8988T (cell line): ENCODE results near the gene GUCY2F.

Source experiments
- DNase-seq: peaks from one replicate; pipeline ENCODE4 v3.0.0; 2011

The GUCY2F gene

DNA sequence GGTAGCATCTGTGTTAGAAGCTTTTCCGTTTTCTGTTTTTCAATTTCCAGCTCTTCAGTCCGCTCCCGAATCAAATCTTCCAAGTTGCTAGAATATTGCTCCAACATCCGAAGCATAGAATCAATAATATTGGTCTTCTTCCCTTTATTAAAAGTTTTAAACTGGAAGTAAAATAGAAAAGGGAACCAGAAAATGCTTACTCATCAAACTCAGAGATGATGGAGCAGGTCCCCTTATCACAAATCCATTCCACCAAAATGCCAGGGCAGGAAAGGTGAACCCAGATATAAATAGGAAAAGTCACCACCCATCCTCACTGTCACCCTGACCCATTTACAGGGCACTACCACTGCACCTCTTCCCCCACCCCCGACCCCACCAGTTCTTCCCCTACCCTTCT is 89.0 kb downstream of the GUCY2F start:
- no peak for DNase-seq

DNA sequence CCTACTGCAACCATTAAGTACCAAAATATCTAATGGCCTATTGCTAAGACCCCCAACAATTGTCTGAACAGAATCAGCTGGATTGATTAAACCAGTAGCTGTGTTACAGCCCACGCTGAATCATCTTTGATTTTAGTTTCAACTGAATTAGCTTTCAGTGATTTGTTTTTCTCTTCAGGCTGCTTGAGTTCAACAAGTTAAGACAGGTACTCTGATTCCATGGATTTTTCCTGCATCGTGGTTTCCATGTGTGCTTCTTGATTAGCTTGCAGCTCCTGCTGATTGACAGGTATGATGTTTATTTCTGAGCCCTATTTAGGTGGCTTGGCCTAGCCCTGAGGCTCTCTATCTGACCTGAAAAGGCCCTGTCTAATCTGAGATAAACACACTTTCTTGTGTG is 91.3 kb downstream of the GUCY2F start:
- no peak for DNase-seq

DNA sequence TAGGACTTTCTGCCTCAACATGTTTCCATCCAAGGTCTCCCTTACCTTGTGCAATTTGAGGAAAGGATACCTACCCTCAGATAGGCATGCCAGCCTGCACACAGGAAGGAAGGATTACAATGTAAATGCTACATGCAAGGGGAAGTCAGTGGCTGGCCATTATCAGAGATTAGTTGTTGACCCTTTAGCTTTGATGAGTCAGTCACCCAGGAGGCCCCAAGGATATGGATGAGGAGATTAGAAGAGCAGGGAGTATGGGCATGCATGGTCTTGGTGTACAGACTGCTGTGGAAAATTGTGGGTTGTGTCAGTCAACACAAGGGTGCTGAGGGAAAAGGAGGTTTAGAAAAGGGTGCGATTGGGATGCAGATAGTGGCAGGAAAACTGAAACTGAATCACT is 92.0 kb downstream of the GUCY2F start:
- no peak for DNase-seq

DNA sequence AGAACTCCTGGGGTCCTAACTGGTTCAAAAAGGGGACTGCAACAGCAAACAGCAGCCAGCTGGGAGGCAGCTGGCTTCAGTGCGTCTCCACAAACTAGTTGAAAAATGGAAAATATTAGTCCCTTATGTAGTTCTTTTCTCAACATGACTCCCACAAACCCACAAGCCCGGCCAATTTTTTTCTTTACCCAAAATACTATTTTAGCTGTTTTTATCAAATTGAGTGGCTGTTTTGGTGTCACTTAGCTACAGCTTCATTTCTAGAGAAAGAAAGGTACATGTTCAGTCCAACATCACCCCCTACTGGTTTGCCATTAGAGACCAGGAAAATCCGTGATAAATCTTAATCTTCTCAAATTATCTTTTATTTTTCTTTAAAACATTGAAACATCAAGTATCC is 97.2 kb downstream of the GUCY2F start:
- DNase-seq = no peak

DNA sequence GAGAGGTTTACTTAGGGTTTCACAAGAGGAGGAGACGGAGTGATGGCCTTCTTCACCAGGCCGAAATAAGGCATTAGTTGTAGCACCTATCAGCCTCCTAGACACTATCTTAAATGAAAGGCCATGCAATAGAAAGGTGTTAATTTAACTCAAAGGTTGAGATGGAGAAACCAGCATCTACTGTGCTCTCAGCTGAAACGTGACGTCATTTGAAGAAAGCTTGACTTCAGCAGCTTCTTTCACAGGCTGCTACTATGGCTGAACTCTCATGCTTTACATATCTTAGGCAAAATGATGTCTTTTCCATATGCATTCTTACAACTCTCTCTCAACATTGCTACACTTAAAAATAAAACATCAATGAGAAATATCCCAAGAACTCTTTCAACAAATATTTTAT is 99.6 kb downstream of the GUCY2F start:
- DNase-seq = no peak

DNA sequence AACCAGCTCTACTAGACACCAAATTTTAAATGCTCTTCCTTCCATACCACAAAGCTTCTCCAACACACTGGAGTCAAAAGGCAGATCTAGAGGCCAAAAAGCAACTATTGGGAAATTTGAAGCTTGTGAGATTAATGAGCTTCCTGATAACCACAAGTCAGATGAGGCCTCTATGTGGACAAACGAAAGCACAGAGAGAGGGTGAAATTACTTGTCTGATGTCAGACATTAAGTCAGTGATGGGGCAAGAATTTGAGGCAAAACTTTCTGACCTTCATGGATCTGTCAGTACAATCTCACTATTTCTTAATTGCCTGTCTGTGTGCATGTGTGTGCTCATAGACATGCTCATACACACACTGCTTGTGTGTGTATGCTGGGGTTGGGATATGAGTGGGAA is 103.6 kb downstream of the GUCY2F start:
- no peak for DNase-seq

DNA sequence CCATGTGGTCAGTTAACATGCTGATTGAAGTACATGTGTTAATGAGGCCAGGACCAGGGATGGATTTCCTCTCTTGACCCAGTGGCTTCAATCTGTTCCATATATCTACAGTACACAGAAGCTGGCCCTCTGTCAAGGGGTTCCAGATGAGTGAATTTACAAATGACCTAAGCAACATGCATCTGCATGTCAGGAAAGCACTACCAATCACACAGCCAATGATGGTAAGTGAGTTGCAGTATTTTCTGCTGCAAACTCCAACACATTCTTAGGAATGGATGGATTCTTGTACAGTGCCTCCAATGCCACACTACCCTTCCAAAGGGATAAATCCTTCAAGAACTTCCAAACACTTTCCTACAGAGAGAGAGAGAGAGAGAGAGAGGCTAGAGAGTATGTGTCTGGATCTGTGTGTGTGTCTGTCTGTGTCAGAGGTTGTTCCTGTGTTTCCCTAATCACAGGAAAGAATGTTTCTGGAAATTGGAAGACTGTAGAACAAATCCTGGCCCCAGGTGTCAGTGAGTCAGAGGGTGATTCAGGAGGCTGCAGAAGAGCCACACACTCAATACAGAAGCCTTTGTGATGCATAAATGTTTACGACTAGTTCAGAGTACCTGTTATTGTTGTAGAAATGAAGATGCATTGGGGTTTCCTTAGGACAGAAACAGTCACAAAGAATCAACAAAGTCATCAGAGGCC is 107.5 kb downstream of the GUCY2F start:
- DNase-seq = no peak

DNA sequence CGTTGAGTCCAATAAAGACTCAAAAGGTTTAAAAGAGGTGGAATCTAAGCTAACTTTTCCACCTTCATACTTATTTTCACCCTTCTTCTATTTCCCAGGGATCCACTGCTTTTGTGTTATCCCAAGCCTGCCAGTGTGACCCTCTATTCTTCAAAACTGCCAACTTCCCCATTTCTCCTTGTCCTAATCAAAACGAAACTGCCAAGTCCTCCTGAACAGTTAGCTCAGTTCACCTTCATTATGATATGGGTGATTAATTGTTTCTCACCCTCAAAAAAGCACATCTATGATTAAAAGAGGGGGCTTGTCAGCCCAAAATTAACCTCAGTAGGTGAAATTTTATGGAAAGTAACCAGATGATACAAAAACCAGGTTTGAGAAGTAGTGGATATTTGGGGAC is 108.4 kb downstream of the GUCY2F start:
- no peak for DNase-seq

DNA sequence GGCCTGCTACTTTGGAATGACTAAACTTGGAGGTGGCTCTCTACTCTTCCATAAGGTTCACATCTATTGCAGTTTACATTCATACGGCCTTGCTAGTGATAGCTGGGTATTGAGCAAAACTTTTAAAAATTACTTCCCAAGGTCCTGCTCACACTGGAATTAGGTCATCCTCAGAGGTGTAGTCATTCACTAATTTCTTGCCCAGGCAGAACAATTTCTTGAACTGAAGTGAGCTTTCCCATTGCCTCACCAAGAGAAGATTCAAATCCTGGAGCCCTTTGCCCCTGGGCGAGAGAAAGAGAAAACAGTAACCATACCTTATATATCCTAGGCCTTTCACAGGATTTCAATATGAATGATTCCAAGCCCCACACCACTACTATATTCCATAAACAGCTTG is 109.2 kb downstream of the GUCY2F start:
- no peak for DNase-seq

DNA sequence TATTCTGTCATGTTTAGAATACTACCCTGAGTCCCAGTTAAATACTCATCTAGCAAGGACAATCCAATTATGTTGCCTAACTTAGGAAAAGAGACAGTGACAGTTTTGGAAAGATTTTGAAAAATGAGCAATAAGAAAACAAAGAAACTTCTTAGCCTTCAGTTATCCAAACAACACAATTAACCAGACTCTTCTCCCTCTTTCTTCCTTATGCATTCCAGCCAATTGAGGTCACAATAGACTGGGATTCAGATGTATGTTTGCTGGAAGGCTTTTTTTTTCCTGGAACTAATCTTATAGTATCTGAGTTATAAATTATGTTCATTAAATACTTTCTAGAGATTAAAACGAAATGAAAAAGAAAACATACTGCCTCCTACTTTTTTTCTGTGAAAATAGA is 109.6 kb downstream of the GUCY2F start:
- DNase-seq = no peak

DNA sequence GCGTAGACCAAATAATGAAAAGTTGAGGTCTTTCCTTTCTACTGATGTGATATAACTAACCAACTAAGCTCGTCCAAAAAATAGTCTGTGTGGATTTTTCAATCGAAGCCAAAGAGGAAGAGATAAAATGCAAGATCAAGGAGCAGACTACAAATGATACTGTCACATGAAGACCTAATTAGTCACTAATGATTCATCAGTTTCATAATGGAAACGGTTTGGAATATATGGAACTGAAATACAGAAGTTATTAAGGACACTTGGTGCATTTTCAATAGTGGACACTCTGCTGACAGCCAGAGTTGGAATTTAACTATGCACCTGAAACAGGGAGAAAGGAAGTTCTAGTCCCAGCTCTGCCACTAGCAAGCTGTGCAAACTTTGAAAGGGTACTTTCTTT is 119.8 kb downstream of the GUCY2F start:
- DNase-seq = no peak

DNA sequence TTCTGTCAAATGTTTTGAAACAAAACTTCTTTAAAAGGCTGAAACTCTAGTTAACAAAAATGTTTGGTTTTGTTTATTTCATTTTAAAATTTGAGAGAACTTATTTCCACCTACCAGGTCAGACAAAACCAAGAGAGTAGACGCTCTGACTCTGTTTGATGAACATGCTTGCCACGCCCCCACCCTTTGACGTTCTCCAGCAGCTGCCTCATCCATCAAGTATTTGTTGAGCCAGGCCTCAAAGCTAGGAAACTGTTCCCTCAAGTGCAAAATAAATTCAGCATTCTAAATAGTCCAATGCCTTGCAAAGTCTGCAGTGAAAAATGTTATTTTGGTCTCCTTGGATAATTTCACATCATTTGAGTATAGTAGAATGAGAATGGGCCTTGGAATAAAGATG is 121.6 kb downstream of the GUCY2F start:
- no peak for DNase-seq

DNA sequence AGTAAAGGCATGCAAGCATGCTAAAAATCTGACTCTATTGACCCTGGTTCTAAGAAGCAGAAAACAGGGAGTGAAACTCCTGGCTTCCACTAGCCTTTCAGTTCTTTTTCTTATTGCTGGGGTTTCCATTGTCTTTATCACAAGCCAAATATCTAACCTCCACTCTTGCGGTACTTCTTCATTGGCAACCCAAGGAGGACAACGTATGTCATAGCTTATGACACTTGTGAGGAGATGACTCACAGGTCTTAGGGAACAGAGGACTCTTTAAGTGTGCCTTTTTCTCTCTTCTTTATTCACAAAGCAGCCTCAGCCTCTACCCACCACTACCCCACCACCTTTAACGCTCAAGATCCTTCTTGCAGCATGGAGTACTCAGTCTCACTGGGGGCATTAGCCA is 124.2 kb downstream of the GUCY2F start:
- DNase-seq = no peak

DNA sequence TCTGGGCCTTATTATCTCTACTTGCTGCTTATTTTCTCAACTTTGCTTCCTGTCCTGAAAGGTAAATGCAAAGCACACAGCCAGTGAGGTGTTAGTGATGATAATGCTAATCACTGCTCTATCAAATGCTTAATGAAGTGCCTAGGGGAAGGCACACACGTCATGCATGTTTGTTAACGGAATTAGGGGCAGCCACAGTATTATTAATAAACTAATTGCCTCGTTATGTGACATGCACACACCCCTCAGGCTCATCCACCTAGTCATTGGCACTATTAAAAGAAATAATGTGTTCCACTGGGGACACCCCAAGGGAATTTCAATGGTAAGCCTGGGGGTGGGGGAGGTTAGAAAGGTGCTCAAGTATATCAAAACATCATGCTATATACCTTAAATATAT is 125.2 kb downstream of the GUCY2F start:
- no peak for DNase-seq

DNA sequence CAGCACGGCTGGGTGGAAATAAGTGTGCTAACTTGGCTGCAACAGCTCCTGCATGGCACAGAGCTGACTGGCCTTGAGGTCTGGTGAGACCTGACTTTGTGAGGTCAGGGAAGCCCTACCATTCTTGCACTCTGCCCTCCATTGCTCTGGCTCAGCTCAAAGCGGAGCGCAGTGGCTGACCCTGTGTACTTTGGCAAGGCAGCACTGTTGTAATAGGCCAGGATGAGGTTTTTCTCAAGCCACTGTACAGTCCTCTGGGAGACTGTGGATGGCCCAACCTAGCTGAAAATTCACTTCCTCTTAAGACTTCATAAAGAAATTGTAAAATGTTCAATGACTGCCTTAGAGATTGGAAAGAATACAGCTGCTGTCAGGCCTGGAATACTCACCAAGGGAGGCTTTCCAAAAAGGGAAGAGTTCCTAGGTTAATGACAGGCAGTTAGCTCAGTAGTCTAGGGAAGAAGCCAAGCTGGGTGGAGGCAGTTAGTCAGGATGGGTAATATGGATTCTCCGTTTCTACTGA is 129.8 kb downstream of the GUCY2F start:
- no peak for DNase-seq

DNA sequence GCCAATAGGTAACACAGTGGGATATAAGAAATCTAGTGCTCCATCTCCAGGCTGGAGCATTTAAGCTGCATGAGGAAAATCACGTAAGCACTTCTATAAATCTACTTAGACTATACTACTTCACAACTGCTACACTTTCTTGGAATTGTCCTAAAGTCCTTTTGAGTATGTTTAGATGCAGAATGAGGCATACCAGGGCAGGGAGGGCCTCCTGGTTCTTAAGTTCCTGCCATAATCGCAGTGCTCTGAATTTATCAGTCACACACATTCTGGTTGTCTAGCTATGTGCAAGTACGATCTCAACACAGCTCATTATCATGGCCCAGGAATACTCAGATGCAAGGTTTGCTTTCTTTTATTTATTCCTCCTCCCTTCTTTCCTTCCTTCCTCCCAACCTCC is 130.3 kb downstream of the GUCY2F start:
- DNase-seq = no peak

DNA sequence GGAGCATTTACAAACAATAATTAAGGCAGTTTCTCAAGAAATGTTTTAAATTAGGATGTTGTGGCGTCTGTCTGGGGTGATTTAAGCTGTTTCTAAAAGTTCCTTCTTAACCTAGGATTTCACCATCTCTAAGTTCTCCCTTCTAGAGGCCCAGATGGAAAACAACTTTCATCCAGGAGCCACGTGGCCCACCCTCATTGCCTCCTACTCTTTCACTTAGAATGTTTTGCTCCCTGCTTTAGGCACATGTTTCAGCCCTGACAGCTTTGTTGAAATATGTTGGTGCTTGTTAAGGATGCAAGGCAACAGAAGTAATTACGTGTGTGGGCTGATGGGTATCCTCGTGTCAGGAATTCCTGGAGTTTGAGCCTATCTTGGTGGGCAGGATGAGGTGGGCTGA is 131.3 kb downstream of the GUCY2F start:
- no peak for DNase-seq

DNA sequence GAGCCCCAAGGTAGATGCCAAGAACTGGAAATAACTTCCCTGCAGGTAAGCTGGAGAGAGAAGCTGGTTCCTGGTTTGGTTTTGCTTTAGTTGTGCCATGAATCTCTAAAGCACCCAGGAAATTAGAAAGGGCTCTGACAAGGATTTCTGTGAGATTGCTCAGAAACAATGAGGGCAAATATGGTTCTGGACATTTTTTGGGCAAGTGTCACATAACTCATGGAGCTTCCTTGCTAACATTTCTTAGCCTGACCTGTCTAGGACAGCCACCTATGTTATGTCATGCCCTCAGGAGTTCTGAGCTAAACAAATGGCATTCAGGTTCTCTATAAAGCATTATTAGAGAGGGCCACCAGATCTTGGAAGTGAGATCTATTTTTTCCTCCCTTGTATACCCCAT is 131.8 kb downstream of the GUCY2F start:
- DNase-seq = no peak

DNA sequence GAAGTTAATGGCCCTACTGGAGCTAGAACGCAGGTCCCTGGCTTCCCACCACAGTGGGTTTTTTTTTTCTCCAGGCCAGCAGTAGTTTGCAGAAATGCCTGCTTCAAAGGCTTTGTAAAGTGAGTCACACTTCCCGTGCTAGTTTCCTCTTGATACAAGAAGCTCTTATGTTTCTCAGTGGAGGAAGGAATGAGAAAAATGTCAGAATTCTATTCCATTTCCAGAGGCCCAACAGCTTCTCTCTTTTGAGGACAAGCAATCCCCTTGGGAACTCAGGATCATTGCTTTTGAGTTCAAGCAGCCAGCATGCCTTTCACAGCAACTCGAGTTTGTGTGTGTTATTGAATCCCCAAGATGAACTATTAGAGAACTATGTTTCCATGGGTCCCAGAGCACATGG is 134.3 kb downstream of the GUCY2F start:
- no peak for DNase-seq

DNA sequence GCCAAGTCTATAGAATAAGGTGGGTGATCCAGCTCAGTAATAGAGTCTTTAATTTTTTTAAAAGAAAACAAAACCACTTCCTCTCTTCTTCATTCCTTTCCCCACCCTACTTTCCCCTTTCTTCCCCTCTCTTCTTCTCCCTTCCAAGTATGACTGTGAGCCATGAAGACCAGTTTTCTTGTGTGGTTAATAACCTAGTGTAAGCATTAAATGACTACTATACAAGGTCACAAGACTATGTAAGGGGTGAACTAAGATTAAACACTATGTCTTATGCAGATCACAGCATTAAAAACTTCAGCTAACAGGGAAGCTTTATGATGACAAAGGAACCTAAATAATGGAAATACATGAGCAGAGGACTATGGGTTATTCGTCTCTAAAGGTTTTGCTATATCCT is 135.4 kb downstream of the GUCY2F start:
- DNase-seq = no peak

DNA sequence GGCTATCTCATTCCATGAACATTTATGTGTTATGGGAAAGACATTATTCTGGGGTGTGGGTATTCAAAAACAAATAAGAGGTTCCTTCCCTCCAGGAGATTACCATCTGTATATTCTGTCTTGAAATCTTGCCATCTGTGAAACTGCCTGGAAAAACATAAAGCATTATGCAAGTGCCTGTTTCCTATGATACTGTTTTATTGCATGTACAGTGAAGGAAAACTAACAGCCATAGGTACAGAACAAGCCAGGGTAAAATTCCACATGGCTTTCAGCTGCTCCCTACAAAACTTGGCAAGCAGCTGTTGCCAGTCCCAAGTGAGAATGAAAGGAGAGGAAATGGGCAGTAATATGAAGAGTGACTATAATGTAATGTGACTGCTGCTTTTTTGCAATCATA is 136.0 kb downstream of the GUCY2F start:
- no peak for DNase-seq

DNA sequence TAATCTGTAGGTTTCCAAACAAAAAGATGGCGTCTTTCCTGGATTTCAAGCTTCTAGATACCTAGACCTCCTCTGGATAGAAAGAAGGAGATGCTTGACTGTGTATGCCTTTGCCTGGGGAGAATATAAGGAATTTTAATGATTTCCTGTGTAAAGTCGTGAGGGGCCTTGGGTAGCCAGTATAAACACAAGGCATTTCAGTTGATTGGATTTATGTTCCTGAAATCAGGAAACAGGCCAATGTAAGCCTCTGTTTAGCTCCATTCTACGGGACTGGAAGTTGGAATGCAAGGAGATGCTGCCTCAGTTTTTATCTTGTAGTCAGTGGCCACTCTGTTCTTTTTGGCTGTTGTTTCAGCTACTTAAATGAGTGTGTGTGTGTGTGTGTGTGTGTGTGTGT is 137.2 kb downstream of the GUCY2F start:
- no peak for DNase-seq

DNA sequence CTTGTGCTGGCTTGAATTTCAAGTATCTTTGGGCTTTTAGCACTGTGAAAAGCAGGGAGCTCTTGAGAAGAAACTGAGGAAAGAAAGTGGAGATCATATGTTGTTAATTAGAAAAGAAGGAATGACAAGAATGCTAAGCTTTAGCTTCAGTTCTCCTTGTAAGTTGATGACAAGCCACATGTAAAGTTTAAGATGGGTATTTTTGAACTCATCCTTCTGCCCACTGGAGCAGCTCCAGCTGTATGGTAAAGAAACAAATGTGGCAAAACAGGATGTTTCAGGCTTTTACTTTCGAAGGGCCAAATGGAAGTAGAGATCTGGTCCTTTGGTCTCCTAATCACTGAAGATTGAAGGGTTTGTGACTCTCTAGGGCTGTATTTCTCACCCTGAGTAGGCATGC is 137.8 kb downstream of the GUCY2F start:
- no peak for DNase-seq

DNA sequence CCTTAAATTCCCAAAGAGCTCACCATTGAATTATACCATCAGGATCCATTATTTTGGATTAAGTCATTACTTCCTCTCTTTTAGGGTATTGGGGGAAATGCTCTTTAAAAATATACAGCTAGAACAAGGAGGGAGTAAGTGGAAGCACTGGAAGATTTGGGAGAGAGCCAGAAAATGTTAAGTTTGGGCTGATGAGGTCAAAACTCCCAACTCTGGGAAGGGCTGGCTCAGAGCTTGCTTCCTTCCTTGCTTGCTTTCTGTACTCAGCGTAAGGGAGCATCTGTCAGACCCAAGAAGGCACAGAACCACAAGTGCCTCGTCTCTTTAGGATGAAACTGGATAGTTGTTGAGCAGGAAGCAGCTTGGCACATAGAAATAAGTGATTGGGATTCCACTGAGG is 138.2 kb downstream of the GUCY2F start:
- DNase-seq = no peak

DNA sequence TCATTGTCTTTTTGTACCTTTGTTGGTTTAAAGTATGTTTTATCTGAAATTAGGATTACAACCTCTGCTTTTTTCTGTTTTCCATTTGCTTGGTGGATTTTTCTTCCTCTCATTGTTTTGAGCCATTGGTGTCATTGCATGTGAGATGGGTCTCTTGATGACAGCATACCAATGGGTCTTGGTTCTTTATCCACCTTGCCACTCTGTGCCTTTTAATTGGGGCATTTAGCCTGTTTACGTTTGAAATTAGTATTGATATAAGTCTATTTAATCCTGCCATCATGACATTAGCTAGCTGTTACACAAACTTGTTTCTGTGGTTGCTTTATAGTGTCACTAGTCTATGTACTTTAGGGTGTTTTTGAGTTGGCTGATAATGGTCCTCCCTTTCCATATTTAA is 145.7 kb downstream of the GUCY2F start:
- no peak for DNase-seq

DNA sequence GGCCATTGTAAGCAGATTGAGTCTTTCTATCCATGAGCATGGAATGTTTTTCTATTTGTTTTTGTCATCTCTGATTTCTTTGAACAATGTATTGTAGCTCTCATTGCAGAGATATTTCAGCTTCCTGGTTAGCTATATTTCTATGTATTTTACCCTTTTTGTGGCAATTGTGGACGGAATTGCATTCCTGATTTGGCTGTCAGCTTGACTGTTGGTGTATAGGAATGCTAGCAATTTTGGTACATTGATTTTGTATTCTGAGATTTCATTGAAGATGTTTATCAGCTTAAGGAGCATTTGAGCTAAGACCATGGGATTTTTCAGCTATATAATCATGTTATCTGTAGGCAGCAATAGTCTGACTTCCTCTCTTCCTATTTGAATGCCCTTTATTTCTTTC is 154.6 kb downstream of the GUCY2F start:
- no peak for DNase-seq
